Measurements from ENCODE around the gene GPRC6A. TPM values are rescaled to one million over a fixed set of nuclear protein-coding genes. Genes with fewer than 3 reads are reported as not detected.
"Not testable (repeated sequence)": the region's sequence is repeated elsewhere in the genome, so short reads cannot be mapped to it uniquely, and the experiment has no call there.

GPRC6A gene
- polyA plus RNA-seq, 1 donor from 2014 or later, result not detected

GRCh38 chr6:116827561-116828240 is 1.2 kb downstream of the GPRC6A start:
- Mint-ChIP-seq H3K36me3 (no peaks in the 10 kb centered on the region), H3K27ac (no peak overlapping the region), H3K9me3 (peaks cover 5 to 10% (median 7%) of the 10 kb centered on the region in 3 donors), H3K4me3 (no peak overlapping the region), H3K27me3 (no peaks in the 10 kb centered on the region), H3K4me1 (no peaks in the 10 kb centered on the region)

- H3K36me3 Mint-ChIP-seq, H3K4me1 Mint-ChIP-seq, H3K4me3 Mint-ChIP-seq, H3K27ac Mint-ChIP-seq, H3K27me3 Mint-ChIP-seq: not testable (repeated sequence)
- peaks cover 10 to 18% (median 16%) of the 10 kb centered on the region in 3 donors for H3K9me3 Mint-ChIP-seq
These were observed 12.5 kb downstream of the GPRC6A start for GRCh38 chr6:116816336-116816735.

- H3K27me3 Mint-ChIP-seq, result peaks cover 3% of the 10 kb centered on the region
- no peak overlapping the region for H3K27ac Mint-ChIP-seq
- no peaks in the 10 kb centered on the region for H3K4me1 Mint-ChIP-seq
- H3K4me3 Mint-ChIP-seq, result peak overlapping the region in 1 of 4 donors; percentile 15
- H3K9me3 Mint-ChIP-seq, result peaks cover 10 to 18% (median 14%) of the 10 kb centered on the region in 3 donors
- no peaks in the 10 kb centered on the region for H3K36me3 Mint-ChIP-seq
These were observed 16.7 kb downstream of the GPRC6A start for GRCh38 chr6:116812051-116812650.

GRCh38 chr6:116801971-116802370 is 26.9 kb downstream of the GPRC6A start:
- no peaks in the 10 kb centered on the region for H3K36me3 Mint-ChIP-seq
- no peaks in the 10 kb centered on the region for H3K4me1 Mint-ChIP-seq
- peaks cover 15% of the 10 kb centered on the region for H3K27me3 Mint-ChIP-seq
- no peak overlapping the region for H3K27ac Mint-ChIP-seq
- no peak overlapping the region for H3K4me3 Mint-ChIP-seq
- H3K9me3 Mint-ChIP-seq, result no peaks in the 10 kb centered on the region

GRCh38 chr6:116799945-116800344 is 28.9 kb downstream of the GPRC6A start:
- no peaks in the 10 kb centered on the region for H3K4me1 Mint-ChIP-seq
- peaks cover 0 to 1% (median 0%) of the 10 kb centered on the region in 3 donors for H3K9me3 Mint-ChIP-seq
- peaks cover 15% of the 10 kb centered on the region for H3K27me3 Mint-ChIP-seq
- no peak overlapping the region for H3K4me3 Mint-ChIP-seq
- no peaks in the 10 kb centered on the region for H3K36me3 Mint-ChIP-seq
- H3K27ac Mint-ChIP-seq, result no peak overlapping the region

GRCh38 chr6:116797585-116797984 is 31.3 kb downstream of the GPRC6A start:
- peaks cover 9% of the 10 kb centered on the region for H3K27me3 Mint-ChIP-seq
- no peaks in the 10 kb centered on the region for H3K4me1 Mint-ChIP-seq
- H3K27ac Mint-ChIP-seq, result no peak overlapping the region
- H3K9me3 Mint-ChIP-seq, result peaks cover 0 to 1% (median 0%) of the 10 kb centered on the region in 3 donors
- no peak overlapping the region for H3K4me3 Mint-ChIP-seq
- no peaks in the 10 kb centered on the region for H3K36me3 Mint-ChIP-seq

- Mint-ChIP-seq H3K4me3 (no peak overlapping the region), H3K27ac (no peak overlapping the region), H3K4me1 (no peaks in the 10 kb centered on the region), H3K27me3 (peaks cover 4% of the 10 kb centered on the region), H3K36me3 (no peaks in the 10 kb centered on the region), H3K9me3 (peaks cover 0 to 1% (median 0%) of the 10 kb centered on the region in 3 donors)
These were observed 35.7 kb downstream of the GPRC6A start for GRCh38 chr6:116793224-116793623.

GRCh38 chr6:116783852-116784251 is 45.0 kb downstream of the GPRC6A start:
- H3K4me3 Mint-ChIP-seq, result no peak overlapping the region

GRCh38 chr6:116779573-116780164 is 49.2 kb downstream of the GPRC6A start:
- Mint-ChIP-seq H3K36me3 (no peaks in the 10 kb centered on the region), H3K27me3 (no peaks in the 10 kb centered on the region), H3K27ac (no peak overlapping the region), H3K4me1 (peaks cover 0 to 2% (median 0%) of the 10 kb centered on the region in 3 donors), H3K9me3 (no peaks in the 10 kb centered on the region), H3K4me3 (no peak overlapping the region)

More at GRCh38 chr6:116783852-116784251, 45.0 kb downstream of the GPRC6A start:
- H3K27ac Mint-ChIP-seq, result no peak overlapping the region
- no peaks in the 10 kb centered on the region for H3K9me3 Mint-ChIP-seq
- H3K4me1 Mint-ChIP-seq, result peaks cover 0 to 2% (median 0%) of the 10 kb centered on the region in 3 donors
- no peaks in the 10 kb centered on the region for H3K27me3 Mint-ChIP-seq
- H3K36me3 Mint-ChIP-seq, result no peaks in the 10 kb centered on the region

- Mint-ChIP-seq H3K36me3 (no peaks in the 10 kb centered on the region), H3K4me3 (no peak overlapping the region), H3K27me3 (peaks cover 7% of the 10 kb centered on the region), H3K27ac (no peak overlapping the region), H3K9me3 (no peaks in the 10 kb centered on the region), H3K4me1 (no peaks in the 10 kb centered on the region)
These were observed 55.0 kb downstream of the GPRC6A start for GRCh38 chr6:116773886-116774285.

GRCh38 chr6:116772450-116772849 is 56.4 kb downstream of the GPRC6A start:
- H3K4me3 Mint-ChIP-seq, result no peak overlapping the region
- H3K4me1 Mint-ChIP-seq, result no peaks in the 10 kb centered on the region
- no peaks in the 10 kb centered on the region for H3K36me3 Mint-ChIP-seq
- H3K27me3 Mint-ChIP-seq, result peaks cover 9% of the 10 kb centered on the region
- no peak overlapping the region for H3K27ac Mint-ChIP-seq
- H3K9me3 Mint-ChIP-seq, result no peaks in the 10 kb centered on the region

GRCh38 chr6:116767715-116768114 is 61.2 kb downstream of the GPRC6A start:
- H3K27ac Mint-ChIP-seq, result no peak overlapping the region
- H3K36me3 Mint-ChIP-seq, result no peaks in the 10 kb centered on the region
- H3K9me3 Mint-ChIP-seq, result no peaks in the 10 kb centered on the region
- peaks cover 3 to 11% (median 7%) of the 10 kb centered on the region in 3 donors for H3K4me1 Mint-ChIP-seq
- H3K27me3 Mint-ChIP-seq, result peaks cover 30% of the 10 kb centered on the region
- H3K4me3 Mint-ChIP-seq, result no peak overlapping the region

- no peaks in the 10 kb centered on the region for H3K9me3 Mint-ChIP-seq
- peak overlapping the region in 2 of 4 donors; percentile 28 to 91 for H3K4me3 Mint-ChIP-seq
- H3K36me3 Mint-ChIP-seq, result no peaks in the 10 kb centered on the region
- peaks cover 3 to 11% (median 7%) of the 10 kb centered on the region in 3 donors for H3K4me1 Mint-ChIP-seq
- no peak overlapping the region for H3K27ac Mint-ChIP-seq
- peaks cover 28% of the 10 kb centered on the region for H3K27me3 Mint-ChIP-seq
These were observed 62.2 kb downstream of the GPRC6A start for GRCh38 chr6:116766506-116767176.

GRCh38 chr6:116764961-116765841 is 63.7 kb downstream of the GPRC6A start, which contains the start of gene FAM162B:
TSS of gene FAM162B (minus strand) at chr6:116765719. CDS start at chr6:116765576, 143 bp downstream.
- peaks cover 3 to 11% (median 7%) of the 10 kb centered on the region in 3 donors for H3K4me1 Mint-ChIP-seq
- H3K9me3 Mint-ChIP-seq, result no peaks in the 10 kb centered on the region
- H3K27ac Mint-ChIP-seq, result no peak within 1 kb of the TSS
- H3K27me3 Mint-ChIP-seq, result peaks cover 26% of the 10 kb centered on the region
- peak within 1 kb of the TSS; percentile 31 to 91 (median 52) for H3K4me3 Mint-ChIP-seq
- H3K36me3 Mint-ChIP-seq, result no peaks in the 10 kb centered on the region
